ENCODE data around the gene SLAMF7. TPM values are rescaled to one million over a fixed set of nuclear protein-coding genes. Genes with fewer than 3 reads are reported as not detected.

Gene SLAMF7
- total RNA-seq, 3 donors from 2014 or later = 0.48 to 5.7 (median 3.3) TPM

GRCh38 chr1:160746836-160747500, 7.9 kb downstream of the SLAMF7 start:
- no peak for DNase-seq (ENCODE audit: low spot score in 2 of 2)
- Histone ChIP-seq H3K36me3 (no peaks in the 10 kb centered on the region), H3K4me3 (no peak overlapping the region), H3K4me1 (no peaks in the 10 kb centered on the region), H3K27me3 (peaks cover 0 to 8% of the 10 kb centered on the region in 2 donors), H3K27ac (no peak overlapping the region), H3K9me3 (no peaks in the 10 kb centered on the region)
- intact Hi-C loops (cut with DNase I; ENCODE audit: low total_unique reads) = no loop called here
- TF ChIP-seq POLR2AphosphoS5 (IDR thresholded peaks at IDR 0.05) (no peak), CTCF (IDR thresholded peaks at IDR 0.05) (no peak), POLR2A (IDR thresholded peaks at IDR 0.05) (no peak)

- no peak for DNase-seq (ENCODE audit: low spot score in 2 of 2)
- Histone ChIP-seq H3K4me1 (no peaks in the 10 kb centered on the region), H3K27me3 (peaks cover 0 to 8% of the 10 kb centered on the region in 2 donors), H3K9me3 (no peaks in the 10 kb centered on the region), H3K4me3 (no peak overlapping the region), H3K27ac (no peak overlapping the region), H3K36me3 (no peaks in the 10 kb centered on the region)
- no peak for TF ChIP-seq CTCF (IDR thresholded peaks at IDR 0.05)
- TF ChIP-seq POLR2A (IDR thresholded peaks at IDR 0.05) = no peak
- TF ChIP-seq POLR2AphosphoS5 (IDR thresholded peaks at IDR 0.05) = no peak
- intact Hi-C loops (cut with DNase I; ENCODE audit: low total_unique reads) = no loop called here
These were observed 8.7 kb downstream of the SLAMF7 start for GRCh38 chr1:160747717-160748116.

GRCh38 chr1:160748181-160748877, 9.3 kb downstream of the SLAMF7 start:
- no peak for DNase-seq (ENCODE audit: low spot score in 2 of 2)
- Histone ChIP-seq H3K4me3 (no peak overlapping the region), H3K9me3 (no peaks in the 10 kb centered on the region), H3K4me1 (no peaks in the 10 kb centered on the region), H3K27ac (no peak overlapping the region), H3K36me3 (no peaks in the 10 kb centered on the region), H3K27me3 (peaks cover 0 to 8% of the 10 kb centered on the region in 2 donors)
- TF ChIP-seq CTCF (IDR thresholded peaks at IDR 0.05) (no peak), POLR2A (IDR thresholded peaks at IDR 0.05) (no peak), POLR2AphosphoS5 (IDR thresholded peaks at IDR 0.05) (no peak)
- intact Hi-C loops (cut with DNase I; ENCODE audit: low total_unique reads) = no loop called here

- H3K4me3 ChIP-seq = no peak overlapping the region
- no peak overlapping the region for H3K27ac ChIP-seq
- TF ChIP-seq POLR2A (IDR thresholded peaks at IDR 0.05) (no peak), POLR2AphosphoS5 (IDR thresholded peaks at IDR 0.05) (no peak), CTCF (IDR thresholded peaks at IDR 0.05) (no peak)
- H3K27me3 ChIP-seq = peaks cover 0 to 8% of the 10 kb centered on the region in 2 donors
- no peaks in the 10 kb centered on the region for H3K4me1 ChIP-seq
- H3K36me3 ChIP-seq = no peaks in the 10 kb centered on the region
- intact Hi-C loops (cut with DNase I; ENCODE audit: low total_unique reads) = no loop called here
- DNase-seq (ENCODE audit: low spot score in 2 of 2) = no peak
- H3K9me3 ChIP-seq = no peaks in the 10 kb centered on the region
These were observed 9.8 kb downstream of the SLAMF7 start for GRCh38 chr1:160748878-160749269.

- Histone ChIP-seq H3K27ac (no peak overlapping the region), H3K4me1 (no peaks in the 10 kb centered on the region)
- intact Hi-C loops (cut with DNase I; ENCODE audit: low total_unique reads) = no loop called here
These were observed 11.6 kb downstream of the SLAMF7 start for GRCh38 chr1:160750608-160751007.

More at GRCh38 chr1:160750608-160751007, 11.6 kb downstream of the SLAMF7 start:
- no peaks in the 10 kb centered on the region for H3K36me3 ChIP-seq
- H3K27me3 ChIP-seq = peaks cover 0 to 8% of the 10 kb centered on the region in 2 donors
- H3K9me3 ChIP-seq = no peaks in the 10 kb centered on the region
- H3K4me3 ChIP-seq = no peak overlapping the region
- TF ChIP-seq CTCF (IDR thresholded peaks at IDR 0.05) (no peak), POLR2A (IDR thresholded peaks at IDR 0.05) (no peak), POLR2AphosphoS5 (IDR thresholded peaks at IDR 0.05) (no peak)
- no peak for DNase-seq (ENCODE audit: low spot score in 2 of 2)

All from breast epithelium (tissue), 4 donors.